Smooth muscle cell (in vitro differentiated cells): ENCODE measurements around the gene B3GALT4. TPM values are rescaled to one million over a fixed set of nuclear protein-coding genes. Genes with fewer than 3 reads are reported as not detected.
A peak's percentile ranks its signal among the peaks of the same experiment; 100 is the strongest.

ENCODE experiments used
- DNase-seq: peaks from one replicate; lab custom pipeline; 2025; ENCODE audit not compliant: unreplicated experiment; lab: John Stamatoyannopoulos, UW
- H2AFZ ChIP-seq: fragments of 200-600 bp; sonication (generic); 2 replicates; pipeline ENCODE4 v1.6.0; 2016; ENCODE audit warnings: antibody characterized with exemption, low read depth, mild to moderate bottlenecking
- H3F3A ChIP-seq: fragments of 200-600 bp; sonication (generic); 2 replicates; pipeline ENCODE4 v1.6.0; 2017; ENCODE audit warnings: antibody characterized with exemption, low read depth
- H3K27ac ChIP-seq: fragments of 200-600 bp; sonication (generic); 2 replicates; pipeline ENCODE4 v1.5.1; 2016; ENCODE audit warnings: low read depth, mild to moderate bottlenecking
- H3K27me3 ChIP-seq: fragments of 200-600 bp; sonication (generic); 2 replicates; pipeline ENCODE4 v1.6.1; 2016; ENCODE audit warnings: low read depth, mild to moderate bottlenecking
- H3K36me3 ChIP-seq: fragments of 200-600 bp; sonication (generic); 2 replicates; pipeline ENCODE4 v1.5.1; 2016; ENCODE audit warnings: low read depth
- H3K4me1 ChIP-seq: fragments of 200-600 bp; sonication (generic); 2 replicates; pipeline ENCODE4 v1.5.1; 2016; ENCODE audit warnings: low read depth
- H3K4me2 ChIP-seq: fragments of 200-600 bp; sonication (generic); 2 replicates; pipeline ENCODE4 v1.6.0; 2016; ENCODE audit warnings: mild to moderate bottlenecking
- H3K4me3 ChIP-seq: fragments of 200-600 bp; sonication (generic); 2 replicates; pipeline ENCODE4 v1.5.1; 2016; ENCODE audit warnings: mild to moderate bottlenecking
- H3K79me2 ChIP-seq: fragments of 200-600 bp; sonication (generic); 2 replicates; pipeline ENCODE4 v1.6.0; 2016; ENCODE audit warnings: low read depth, mild to moderate bottlenecking
- H3K9ac ChIP-seq: fragments of 200-600 bp; sonication (generic); 2 replicates; pipeline ENCODE4 v1.6.0; 2016; ENCODE audit warnings: low read depth
- H3K9me3 ChIP-seq: fragments of 200-600 bp; sonication (generic); replicated peaks from 2 replicates; pipeline ENCODE4 v1.5.1; 2016; ENCODE audit warnings: low read depth
- H4K20me1 ChIP-seq: fragments of 200-600 bp; sonication (generic); 2 replicates; pipeline ENCODE4 v1.6.0; 2016; ENCODE audit warnings: low read depth
- WGBS: methylation state at CpG from one replicate; pipeline ENCODE4 v1.1.7; 2016; ENCODE audit warnings: low lambda C conversion rate; 5-methylcytosine and 5-hydroxymethylcytosine counted together
- polyA plus RNA-seq: library from polyadenylated mRNA; unstranded; fragments of >200 nt; fragmentation: Nextera tagmentation; extraction: Ambion mirVana; gene quantifications from 2 replicates; pipeline ENCODE4 v1.2.1, GENCODE V29; 2016
- total RNA-seq: library from RNA; depleted of rRNA; stranded (reverse); fragments of >200 nt; gene quantifications from 2 replicates; pipeline ENCODE4 v1.2.3, GENCODE V29; 2014
- TF ChIP-seq, protein P1 (sequence below): fragments of 200-600 bp; sonication (generic); IDR thresholded peaks from 2 replicates; pipeline ENCODE4 v1.5.1; 2017; ENCODE audit warnings: borderline replicate concordance, mild to moderate bottlenecking, antibody characterized with exemption; ENCODE audit not compliant: insufficient read depth, poor library complexity, severe bottlenecking

The B3GALT4 gene
- total and polyA plus RNA-seq, 2 experiments from 2014 or later = 2.9 to 6.1 TPM

DNA sequence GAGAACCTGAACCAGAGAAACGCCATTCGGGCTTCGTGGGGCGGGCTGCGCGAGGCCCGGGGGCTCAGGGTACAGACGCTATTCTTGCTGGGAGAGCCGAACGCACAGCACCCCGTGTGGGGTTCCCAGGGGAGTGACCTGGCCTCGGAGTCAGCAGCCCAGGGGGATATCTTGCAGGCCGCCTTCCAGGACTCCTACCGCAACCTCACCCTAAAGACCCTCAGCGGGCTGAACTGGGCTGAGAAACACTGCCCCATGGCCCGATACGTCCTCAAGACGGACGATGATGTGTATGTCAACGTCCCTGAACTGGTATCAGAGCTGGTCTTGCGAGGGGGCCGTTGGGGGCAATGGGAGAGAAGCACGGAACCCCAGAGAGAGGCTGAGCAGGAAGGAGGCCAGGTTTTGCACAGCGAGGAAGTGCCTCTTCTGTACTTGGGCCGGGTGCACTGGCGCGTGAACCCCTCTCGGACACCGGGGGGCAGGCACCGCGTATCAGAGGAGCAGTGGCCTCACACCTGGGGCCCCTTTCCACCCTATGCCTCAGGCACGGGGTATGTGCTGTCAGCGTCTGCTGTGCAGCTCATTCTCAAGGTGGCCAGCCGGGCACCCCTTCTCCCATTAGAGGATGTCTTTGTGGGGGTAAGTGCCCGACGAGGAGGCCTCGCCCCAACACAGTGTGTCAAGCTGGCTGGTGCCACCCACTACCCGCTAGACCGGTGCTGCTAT is 904 bp downstream of the B3GALT4 start:
- H3F3A ChIP-seq = peaks cover 35% of the 10 kb centered on the region
- TF ChIP-seq, protein P1, sequence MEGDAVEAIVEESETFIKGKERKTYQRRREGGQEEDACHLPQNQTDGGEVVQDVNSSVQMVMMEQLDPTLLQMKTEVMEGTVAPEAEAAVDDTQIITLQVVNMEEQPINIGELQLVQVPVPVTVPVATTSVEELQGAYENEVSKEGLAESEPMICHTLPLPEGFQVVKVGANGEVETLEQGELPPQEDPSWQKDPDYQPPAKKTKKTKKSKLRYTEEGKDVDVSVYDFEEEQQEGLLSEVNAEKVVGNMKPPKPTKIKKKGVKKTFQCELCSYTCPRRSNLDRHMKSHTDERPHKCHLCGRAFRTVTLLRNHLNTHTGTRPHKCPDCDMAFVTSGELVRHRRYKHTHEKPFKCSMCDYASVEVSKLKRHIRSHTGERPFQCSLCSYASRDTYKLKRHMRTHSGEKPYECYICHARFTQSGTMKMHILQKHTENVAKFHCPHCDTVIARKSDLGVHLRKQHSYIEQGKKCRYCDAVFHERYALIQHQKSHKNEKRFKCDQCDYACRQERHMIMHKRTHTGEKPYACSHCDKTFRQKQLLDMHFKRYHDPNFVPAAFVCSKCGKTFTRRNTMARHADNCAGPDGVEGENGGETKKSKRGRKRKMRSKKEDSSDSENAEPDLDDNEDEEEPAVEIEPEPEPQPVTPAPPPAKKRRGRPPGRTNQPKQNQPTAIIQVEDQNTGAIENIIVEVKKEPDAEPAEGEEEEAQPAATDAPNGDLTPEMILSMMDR = no peak
- H3K36me3 ChIP-seq = no peaks in the 10 kb centered on the region
- H3K4me3 ChIP-seq = peak overlapping the region; percentile 57
- peaks cover 28% of the 10 kb centered on the region for H3K79me2 ChIP-seq
- no peaks in the 10 kb centered on the region for H3K9me3 ChIP-seq
- H2AFZ ChIP-seq = no peak overlapping the region
- no peak for DNase-seq
- no peak overlapping the region for H3K9ac ChIP-seq
- WGBS = 54% methylated on average over 39 of the region's 39 CpGs
- peaks cover 40% of the 10 kb centered on the region for H3K4me1 ChIP-seq
- H3K27me3 ChIP-seq = no peaks in the 10 kb centered on the region
- peak overlapping the region; percentile 85 for H3K27ac ChIP-seq
- H4K20me1 ChIP-seq = peaks cover 37% of the 10 kb centered on the region
- peak overlapping the region; percentile 86 for H3K4me2 ChIP-seq

DNA sequence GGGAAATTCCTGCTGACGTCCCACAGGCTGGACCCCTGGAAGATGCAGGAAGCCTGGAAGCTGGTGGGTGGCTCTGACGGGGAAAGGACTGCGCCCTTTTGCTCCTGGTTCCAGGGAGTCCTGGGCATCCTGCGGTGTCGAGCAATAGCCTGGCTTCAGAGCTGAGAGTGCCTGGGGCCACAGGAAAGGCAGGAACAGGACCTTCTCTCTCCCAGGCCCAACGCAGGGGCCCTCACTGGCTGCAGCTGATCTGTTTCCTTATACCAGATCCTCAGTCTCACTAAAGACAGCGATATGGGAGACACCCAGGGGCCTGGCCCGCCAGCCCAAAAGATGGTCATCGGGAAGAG is 1.4 kb downstream of the B3GALT4 start:
- TF ChIP-seq, protein P1 = no peak
- no peaks in the 10 kb centered on the region for H3K27me3 ChIP-seq
- H2AFZ ChIP-seq = no peak overlapping the region
- H3K4me2 ChIP-seq = no peak overlapping the region
- H3K79me2 ChIP-seq = peaks cover 22% of the 10 kb centered on the region
- peaks cover 32% of the 10 kb centered on the region for H4K20me1 ChIP-seq
- H3K27ac ChIP-seq = no peak overlapping the region
- H3K36me3 ChIP-seq = no peaks in the 10 kb centered on the region
- H3K4me1 ChIP-seq = peaks cover 34% of the 10 kb centered on the region
- no peak for DNase-seq
- 87% methylated on average over 9 of the region's 9 CpGs for WGBS
- no peak overlapping the region for H3K9ac ChIP-seq
- H3K4me3 ChIP-seq = no peak overlapping the region
- no peaks in the 10 kb centered on the region for H3K9me3 ChIP-seq
- peaks cover 29% of the 10 kb centered on the region for H3F3A ChIP-seq

DNA sequence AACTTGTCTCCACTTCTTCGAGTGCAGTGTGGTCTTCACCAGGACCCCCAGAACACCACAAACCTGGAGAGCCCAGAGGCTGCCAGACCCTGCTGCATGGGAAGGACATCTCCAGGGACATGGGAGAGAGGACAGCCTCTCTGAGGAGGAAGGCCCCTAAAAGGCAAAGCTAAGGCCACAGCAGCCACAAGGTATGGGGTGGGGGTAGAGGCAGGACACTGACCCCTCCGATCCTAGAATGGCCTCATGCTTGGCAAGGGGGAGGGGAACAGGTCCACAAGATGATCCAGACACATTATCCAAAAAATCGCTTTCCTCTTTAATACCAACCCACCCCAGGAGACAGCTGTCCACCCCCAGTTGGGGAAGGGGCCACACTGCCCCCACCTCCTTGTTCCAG is 1.9 kb downstream of the B3GALT4 start:
- TF ChIP-seq, protein P1 = no peak
- Histone ChIP-seq H3K79me2 (peaks cover 18% of the 10 kb centered on the region), H2AFZ (no peak overlapping the region), H3K27me3 (no peaks in the 10 kb centered on the region), H4K20me1 (peaks cover 27% of the 10 kb centered on the region), H3F3A (peaks cover 27% of the 10 kb centered on the region), H3K27ac (no peak overlapping the region), H3K4me3 (no peak overlapping the region), H3K4me1 (peaks cover 30% of the 10 kb centered on the region), H3K36me3 (no peaks in the 10 kb centered on the region), H3K9me3 (no peaks in the 10 kb centered on the region), H3K9ac (no peak overlapping the region), H3K4me2 (no peak overlapping the region)
- WGBS = 90% methylated on average over 3 of the region's 3 CpGs
- DNase-seq = no peak

DNA sequence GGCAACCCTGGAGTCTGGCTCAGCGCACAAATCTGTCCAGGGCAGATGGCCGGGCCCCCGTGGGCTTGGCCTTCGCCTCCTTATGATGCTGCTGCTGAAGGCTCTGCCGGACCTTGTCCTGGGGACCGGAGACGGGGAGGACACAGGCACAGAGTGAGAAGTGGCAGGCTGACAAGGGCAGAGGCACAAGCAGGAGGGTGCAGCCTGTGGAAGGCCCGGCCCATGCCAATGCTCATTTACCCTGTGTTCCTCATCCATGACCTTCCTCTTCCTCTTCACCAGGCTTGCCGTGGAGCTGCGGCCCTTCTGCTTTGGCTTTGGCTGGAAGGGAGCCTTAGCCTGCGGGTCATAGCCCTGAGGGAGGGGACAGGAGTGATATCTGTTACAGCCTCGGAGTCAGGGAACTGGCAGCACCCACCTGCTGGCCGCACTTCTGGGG is 2.4 kb downstream of the B3GALT4 start:
- 97% methylated on average over 13 of the region's 13 CpGs for WGBS
- no peak overlapping the region for H3K4me2 ChIP-seq
- H3K27ac ChIP-seq = no peak overlapping the region
- TF ChIP-seq, protein P1 = no peak
- H3K36me3 ChIP-seq = no peaks in the 10 kb centered on the region
- no peak overlapping the region for H3K4me3 ChIP-seq
- DNase-seq = no peak
- peaks cover 25% of the 10 kb centered on the region for H3K4me1 ChIP-seq
- H3K79me2 ChIP-seq = peaks cover 13% of the 10 kb centered on the region
- peaks cover 23% of the 10 kb centered on the region for H4K20me1 ChIP-seq
- peaks cover 24% of the 10 kb centered on the region for H3F3A ChIP-seq
- no peaks in the 10 kb centered on the region for H3K9me3 ChIP-seq
- H3K9ac ChIP-seq = no peak overlapping the region
- H3K27me3 ChIP-seq = no peaks in the 10 kb centered on the region
- H2AFZ ChIP-seq = no peak overlapping the region
